Measurements from ENCODE around the gene STON2.

Gene STON2

GRCh38 chr14:81272317-81272716 lies 127.8 kb downstream of the STON2 start:
- Histone ChIP-seq H3K36me3 (ENCODE audit: insufficient read depth, low read length) (peaks cover 7% of the 10 kb centered on the region), H3K27me3 (ENCODE audit: insufficient read depth, low read length) (no peaks in the 10 kb centered on the region), H3K4me3 (ENCODE audit: low read length) (no peak overlapping the region), H3K9me3 (ENCODE audit: low read length) (no peaks in the 10 kb centered on the region), H2AFZ (ENCODE audit: low read depth, low read length) (no peak overlapping the region), H3K4me1 (ENCODE audit: insufficient read depth, low read length) (peaks cover 19% of the 10 kb centered on the region)

GRCh38 chr14:81269979-81270375 lies 130.1 kb downstream of the STON2 start:
- Histone ChIP-seq H3K27me3 (ENCODE audit: insufficient read depth, low read length) (no peaks in the 10 kb centered on the region), H3K36me3 (ENCODE audit: insufficient read depth, low read length) (peaks cover 7% of the 10 kb centered on the region), H3K4me3 (ENCODE audit: low read length) (no peak overlapping the region), H3K9me3 (ENCODE audit: low read length) (no peaks in the 10 kb centered on the region), H2AFZ (ENCODE audit: low read depth, low read length) (no peak overlapping the region), H3K4me1 (ENCODE audit: insufficient read depth, low read length) (peaks cover 4% of the 10 kb centered on the region)

DNA sequence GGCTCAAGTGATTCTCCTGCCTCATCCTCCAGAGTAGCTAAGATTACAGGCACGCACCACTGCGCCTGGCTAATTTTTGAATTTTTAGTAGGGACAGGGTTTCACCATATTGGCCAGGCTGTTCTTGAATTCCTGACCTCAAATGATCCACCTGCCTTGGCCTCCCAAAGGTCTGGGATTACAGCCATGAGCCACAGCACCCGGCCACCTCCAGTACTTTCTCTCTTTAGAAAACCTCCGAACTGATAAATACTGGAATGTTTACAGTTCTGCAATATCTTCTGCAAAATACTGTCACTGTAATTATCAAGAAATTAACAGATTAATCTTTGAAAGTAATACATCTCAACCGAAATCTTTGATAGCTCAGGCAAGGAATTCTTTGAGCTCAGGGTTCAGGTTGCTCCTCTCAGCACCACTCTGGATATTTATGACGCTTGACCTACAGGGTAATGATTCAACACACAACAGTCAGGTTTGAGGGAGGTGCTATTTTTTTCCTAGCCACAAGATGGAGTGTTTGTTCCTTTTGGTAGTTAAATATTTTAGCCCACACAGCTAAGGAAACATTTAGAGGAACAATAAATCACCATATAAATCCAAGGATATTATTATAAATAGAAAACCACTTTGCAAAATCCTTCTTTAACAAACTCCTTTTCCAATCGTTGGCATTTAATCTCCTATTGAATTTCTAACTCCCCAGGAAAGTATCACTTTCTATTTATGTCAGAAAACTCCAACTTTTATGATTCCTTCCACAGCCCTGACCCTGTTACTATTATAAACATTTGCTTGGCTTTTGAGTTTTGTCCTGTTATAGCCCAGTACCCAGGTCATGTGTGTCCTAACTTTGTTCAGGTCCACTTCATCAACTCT lies 130.8 kb downstream of the STON2 start:
- Histone ChIP-seq H3K4me3 (ENCODE audit: low read length) (no peak overlapping the region), H3K36me3 (ENCODE audit: insufficient read depth, low read length) (peaks cover 7% of the 10 kb centered on the region), H3K9me3 (ENCODE audit: low read length) (no peaks in the 10 kb centered on the region), H3K4me1 (ENCODE audit: insufficient read depth, low read length) (peaks cover 8% of the 10 kb centered on the region), H3K27me3 (ENCODE audit: insufficient read depth, low read length) (no peaks in the 10 kb centered on the region), H2AFZ (ENCODE audit: low read depth, low read length) (no peak overlapping the region)

- peaks cover 15% of the 10 kb centered on the region for H3K4me1 ChIP-seq (ENCODE audit: insufficient read depth, low read length)
- no peaks in the 10 kb centered on the region for H3K27me3 ChIP-seq (ENCODE audit: insufficient read depth, low read length)
- H3K4me3 ChIP-seq (ENCODE audit: low read length) = no peak overlapping the region
- H3K9me3 ChIP-seq (ENCODE audit: low read length) = no peaks in the 10 kb centered on the region
- peaks cover 7% of the 10 kb centered on the region for H3K36me3 ChIP-seq (ENCODE audit: insufficient read depth, low read length)
- no peak overlapping the region for H2AFZ ChIP-seq (ENCODE audit: low read depth, low read length)
Measured at GRCh38 chr14:81268016-81268416, 132.1 kb downstream of the STON2 start.

GRCh38 chr14:81265636-81266169 lies 134.4 kb downstream of the STON2 start:
- H3K4me1 ChIP-seq (ENCODE audit: insufficient read depth, low read length) = peaks cover 15% of the 10 kb centered on the region
- no peak overlapping the region for H3K4me3 ChIP-seq (ENCODE audit: low read length)
- H3K27me3 ChIP-seq (ENCODE audit: insufficient read depth, low read length) = no peaks in the 10 kb centered on the region
- H2AFZ ChIP-seq (ENCODE audit: low read depth, low read length) = no peak overlapping the region
- no peaks in the 10 kb centered on the region for H3K9me3 ChIP-seq (ENCODE audit: low read length)
- H3K36me3 ChIP-seq (ENCODE audit: insufficient read depth, low read length) = peaks cover 7% of the 10 kb centered on the region

GRCh38 chr14:81264671-81265070 lies 135.5 kb downstream of the STON2 start:
- H3K36me3 ChIP-seq (ENCODE audit: insufficient read depth, low read length) = peaks cover 7% of the 10 kb centered on the region

DNA sequence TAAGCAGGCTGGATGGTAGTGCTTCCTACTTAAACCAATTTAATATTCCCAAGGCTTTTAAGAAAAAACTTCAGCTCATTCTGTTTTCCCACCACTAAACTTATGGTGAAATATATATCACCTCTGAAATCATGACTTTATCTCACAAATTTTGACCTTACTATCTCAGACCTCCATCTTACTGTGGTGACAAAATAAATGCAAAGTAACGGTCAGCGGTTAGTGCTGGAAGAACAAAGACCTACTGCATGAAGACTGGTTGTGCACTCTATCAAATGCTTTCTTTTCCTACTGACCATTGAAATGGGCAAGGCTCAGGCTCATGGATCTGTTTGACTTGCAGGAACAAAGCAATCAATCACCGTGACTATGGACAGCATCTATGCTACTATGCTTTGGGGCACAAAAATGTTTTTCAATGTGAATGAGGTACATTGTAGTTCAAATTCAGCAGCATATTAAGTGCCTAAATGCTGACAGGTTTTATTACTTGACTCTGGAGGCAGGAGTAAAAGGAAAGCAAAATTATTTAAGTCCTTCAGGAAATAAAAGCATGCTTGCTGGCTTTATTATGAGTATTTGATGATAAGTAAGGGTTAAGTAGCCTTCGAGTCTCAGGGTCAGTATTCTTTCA lies 136.2 kb downstream of the STON2 start:
- H3K9me3 ChIP-seq (ENCODE audit: low read length) = no peaks in the 10 kb centered on the region
- peaks cover 11% of the 10 kb centered on the region for H3K4me1 ChIP-seq (ENCODE audit: insufficient read depth, low read length)
- peaks cover 7% of the 10 kb centered on the region for H3K36me3 ChIP-seq (ENCODE audit: insufficient read depth, low read length)
- peak overlapping the region; percentile 7 for H2AFZ ChIP-seq (ENCODE audit: low read depth, low read length)
- H3K27me3 ChIP-seq (ENCODE audit: insufficient read depth, low read length) = no peaks in the 10 kb centered on the region
- H3K4me3 ChIP-seq (ENCODE audit: low read length) = no peak overlapping the region

More at GRCh38 chr14:81264671-81265070, 135.5 kb downstream of the STON2 start:
- Histone ChIP-seq H2AFZ (ENCODE audit: low read depth, low read length) (no peak overlapping the region), H3K27me3 (ENCODE audit: insufficient read depth, low read length) (no peaks in the 10 kb centered on the region), H3K9me3 (ENCODE audit: low read length) (no peaks in the 10 kb centered on the region), H3K4me1 (ENCODE audit: insufficient read depth, low read length) (peaks cover 15% of the 10 kb centered on the region), H3K4me3 (ENCODE audit: low read length) (no peak overlapping the region)

GRCh38 chr14:81261176-81261575 lies 138.9 kb downstream of the STON2 start:
- peaks cover 11% of the 10 kb centered on the region for H3K4me1 ChIP-seq (ENCODE audit: insufficient read depth, low read length)
- H3K4me3 ChIP-seq (ENCODE audit: low read length) = no peak overlapping the region
- no peaks in the 10 kb centered on the region for H3K9me3 ChIP-seq (ENCODE audit: low read length)
- no peak overlapping the region for H2AFZ ChIP-seq (ENCODE audit: low read depth, low read length)
- H3K36me3 ChIP-seq (ENCODE audit: insufficient read depth, low read length) = no peaks in the 10 kb centered on the region
- H3K27me3 ChIP-seq (ENCODE audit: insufficient read depth, low read length) = no peaks in the 10 kb centered on the region

- no peak overlapping the region for H3K4me3 ChIP-seq (ENCODE audit: low read length)
- peaks cover 11% of the 10 kb centered on the region for H3K4me1 ChIP-seq (ENCODE audit: insufficient read depth, low read length)
- no peak overlapping the region for H2AFZ ChIP-seq (ENCODE audit: low read depth, low read length)
- H3K9me3 ChIP-seq (ENCODE audit: low read length) = no peaks in the 10 kb centered on the region
- H3K36me3 ChIP-seq (ENCODE audit: insufficient read depth, low read length) = no peaks in the 10 kb centered on the region
- no peaks in the 10 kb centered on the region for H3K27me3 ChIP-seq (ENCODE audit: insufficient read depth, low read length)
Measured at GRCh38 chr14:81260732-81261131, 139.4 kb downstream of the STON2 start.

DNA sequence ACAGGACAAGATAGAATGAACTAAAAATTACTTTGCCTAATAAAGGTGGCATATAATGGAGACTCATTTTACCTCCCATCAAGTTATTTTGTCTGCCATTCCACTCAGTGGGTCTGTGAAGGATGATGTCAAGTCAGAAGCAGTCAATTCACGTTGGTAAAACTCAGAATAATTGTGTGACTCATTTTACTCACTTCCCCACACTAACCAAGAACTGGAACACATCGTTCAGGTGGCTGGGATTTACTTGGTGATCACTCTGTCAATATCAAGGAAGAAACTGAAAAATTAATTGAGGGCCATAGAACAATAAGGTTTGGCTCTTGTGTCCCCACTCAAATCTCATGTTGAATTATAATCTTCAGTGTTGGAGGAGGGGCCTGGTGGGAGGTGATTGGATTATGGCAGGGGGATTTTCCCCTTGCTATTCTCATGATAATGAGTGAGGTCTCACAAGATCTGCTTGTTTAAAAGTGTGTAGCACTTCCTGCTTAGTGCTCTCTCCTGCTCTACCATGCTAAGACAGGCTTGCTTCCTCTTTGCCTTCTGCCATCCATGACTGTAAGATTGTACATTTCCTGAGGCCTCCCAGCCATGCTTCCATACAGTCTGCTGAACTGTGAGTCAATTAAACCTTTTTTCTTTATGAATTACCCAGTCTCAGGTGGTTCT lies 143.7 kb downstream of the STON2 start:
- H3K4me3 ChIP-seq (ENCODE audit: low read length) = no peak overlapping the region
- no peaks in the 10 kb centered on the region for H3K36me3 ChIP-seq (ENCODE audit: insufficient read depth, low read length)
- no peaks in the 10 kb centered on the region for H3K9me3 ChIP-seq (ENCODE audit: low read length)
- no peaks in the 10 kb centered on the region for H3K27me3 ChIP-seq (ENCODE audit: insufficient read depth, low read length)
- H2AFZ ChIP-seq (ENCODE audit: low read depth, low read length) = no peak overlapping the region
- H3K4me1 ChIP-seq (ENCODE audit: insufficient read depth, low read length) = no peaks in the 10 kb centered on the region

DNA sequence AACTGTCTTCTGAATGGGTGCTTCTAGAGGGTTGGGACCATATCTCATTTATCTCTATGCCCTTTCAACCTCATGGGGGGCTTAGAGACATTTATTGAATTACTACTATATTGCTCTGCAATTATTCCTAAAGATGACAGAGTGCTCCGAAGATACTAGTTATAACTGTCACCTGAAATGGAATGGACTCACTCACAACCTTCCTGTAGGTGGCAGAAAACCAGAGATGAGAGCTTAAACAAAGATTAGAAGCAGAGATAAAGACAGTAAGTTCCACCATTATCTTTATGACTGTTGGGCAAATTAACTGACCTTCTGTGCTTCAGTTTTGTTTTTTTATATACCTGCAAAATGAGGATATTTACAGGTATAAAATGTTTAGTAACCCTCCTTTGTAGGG lies 147.8 kb downstream of the STON2 start:
- no peaks in the 10 kb centered on the region for H3K4me1 ChIP-seq (ENCODE audit: insufficient read depth, low read length)
- no peaks in the 10 kb centered on the region for H3K9me3 ChIP-seq (ENCODE audit: low read length)
- no peak overlapping the region for H3K4me3 ChIP-seq (ENCODE audit: low read length)
- no peaks in the 10 kb centered on the region for H3K36me3 ChIP-seq (ENCODE audit: insufficient read depth, low read length)
- H3K27me3 ChIP-seq (ENCODE audit: insufficient read depth, low read length) = no peaks in the 10 kb centered on the region
- no peak overlapping the region for H2AFZ ChIP-seq (ENCODE audit: low read depth, low read length)

- H3K9me3 ChIP-seq (ENCODE audit: low read length) = peaks cover 4% of the 10 kb centered on the region
- no peaks in the 10 kb centered on the region for H3K4me1 ChIP-seq (ENCODE audit: insufficient read depth, low read length)
- H3K36me3 ChIP-seq (ENCODE audit: insufficient read depth, low read length) = no peaks in the 10 kb centered on the region
- H3K4me3 ChIP-seq (ENCODE audit: low read length) = no peak overlapping the region
- no peak overlapping the region for H2AFZ ChIP-seq (ENCODE audit: low read depth, low read length)
- H3K27me3 ChIP-seq (ENCODE audit: insufficient read depth, low read length) = no peaks in the 10 kb centered on the region
Measured at GRCh38 chr14:81247271-81247766, 152.8 kb downstream of the STON2 start.
